ENCODE results near the gene CSPG4.

- TF ChIP-seq CTCF (IDR thresholded peaks at IDR 0.05; ENCODE audit: extremely low read depth in 1 of 2, insufficient read depth in 1 of 2, low read depth in 1 of 2, low read length in 2 of 2) (no peak), EZH2 (IDR thresholded peaks at IDR 0.05; ENCODE audit: borderline replicate concordance, low read depth, low read length, severe bottlenecking) (no peak)
These were observed 66.3 kb downstream of the CSPG4 start for GRCh38 chr15:75646112-75646943.
